CD4-positive, alpha-beta T cell treated with Interferon alpha-2 for 1 hour (primary cell): ENCODE results near the gene GRIP2.

ENCODE experiments used
- DNase-seq, 2 donors: peaks; one replicate each; pipeline ENCODE4 v3.0.0-alpha.2; 2020 to 2022

GRIP2 gene

GRCh38 chr3:14561051-14561960, 21.2 kb upstream of the GRIP2 start:
- no peak for DNase-seq

DNA sequence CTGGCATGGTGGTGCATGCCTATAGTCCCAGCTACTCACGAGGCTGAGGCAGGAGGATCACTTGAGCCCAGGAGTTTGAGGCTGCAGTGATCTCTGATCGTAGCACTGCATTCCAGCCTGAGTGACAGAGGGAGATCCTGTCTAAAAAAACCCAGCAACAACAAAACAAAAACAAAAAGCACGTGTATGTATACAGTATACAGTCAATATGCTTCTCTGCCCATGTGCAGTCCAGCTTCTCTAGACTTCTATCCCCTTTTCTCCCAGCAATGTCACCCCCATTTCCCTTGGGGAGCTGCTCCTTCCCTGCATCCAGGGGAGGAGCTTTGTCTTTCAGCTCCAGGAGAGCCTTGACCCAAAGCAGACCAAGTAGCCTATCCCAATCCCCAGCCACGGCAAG, 20.0 kb upstream of the GRIP2 start:
- DNase-seq, result no peak

DNA sequence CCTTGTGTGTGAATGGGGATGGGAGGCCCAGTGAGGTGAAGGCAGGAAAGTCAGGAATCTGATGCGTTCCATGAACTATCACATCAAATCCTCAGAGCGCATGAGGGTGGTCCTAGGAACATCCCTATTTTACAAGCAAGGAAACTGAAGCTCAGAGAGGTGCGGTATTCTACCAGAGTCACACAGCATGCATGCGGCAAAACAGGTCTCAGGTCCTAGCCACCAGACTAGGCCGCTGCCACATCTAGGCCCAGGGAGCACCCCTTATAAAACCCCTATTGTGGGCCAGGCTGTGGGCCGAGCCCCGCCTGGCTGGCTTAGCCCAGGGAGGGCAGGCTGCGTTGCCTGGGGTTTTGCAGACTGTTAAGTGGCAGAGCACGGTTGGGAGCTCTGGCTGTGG, 17.9 kb upstream of the GRIP2 start:
- DNase-seq, result no peak

DNA sequence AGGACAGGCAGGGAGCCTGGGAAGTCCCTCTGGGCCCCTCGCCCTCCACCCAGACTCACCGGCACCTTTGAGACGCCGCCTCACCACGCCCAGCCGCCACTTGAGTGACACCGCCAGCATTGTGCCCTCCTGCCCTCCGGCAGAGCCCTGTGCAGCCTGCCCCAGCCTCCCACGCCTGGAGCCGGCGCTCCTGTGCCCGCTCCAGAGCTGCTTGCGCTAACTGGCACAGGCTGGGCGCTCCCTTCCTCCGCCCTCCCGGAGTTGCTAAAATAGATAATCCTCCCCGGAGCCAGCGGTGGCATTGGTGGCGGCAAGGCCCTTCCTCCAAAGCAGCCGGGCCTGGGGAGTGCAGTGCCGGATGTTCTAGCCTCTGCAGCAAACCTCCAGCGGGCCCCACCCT, 15.7 kb upstream of the GRIP2 start:
- DNase-seq, result no peak

DNA sequence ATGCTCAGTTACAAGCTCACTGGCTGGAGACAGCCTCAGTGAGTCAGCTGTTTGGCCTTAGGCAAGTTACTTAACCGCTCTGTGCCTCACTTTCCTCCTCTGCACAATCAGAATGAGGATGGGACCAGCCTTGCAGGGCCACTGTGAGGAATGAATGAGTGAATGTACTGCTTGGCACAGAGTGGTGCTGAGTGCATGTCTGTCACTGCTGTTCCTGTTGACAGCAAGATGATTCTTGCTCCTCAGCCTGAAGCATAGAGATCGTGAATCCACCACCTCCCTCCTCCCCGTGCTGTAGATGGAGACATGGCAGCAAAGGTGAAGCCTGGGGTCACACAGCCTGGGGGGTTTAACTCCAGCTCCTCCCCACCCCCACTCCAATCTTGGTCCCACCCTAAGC, 14.6 kb upstream of the GRIP2 start:
- no peak for DNase-seq

GRCh38 chr3:14553871-14554270, 13.7 kb upstream of the GRIP2 start:
- DNase-seq, result no peak

DNA sequence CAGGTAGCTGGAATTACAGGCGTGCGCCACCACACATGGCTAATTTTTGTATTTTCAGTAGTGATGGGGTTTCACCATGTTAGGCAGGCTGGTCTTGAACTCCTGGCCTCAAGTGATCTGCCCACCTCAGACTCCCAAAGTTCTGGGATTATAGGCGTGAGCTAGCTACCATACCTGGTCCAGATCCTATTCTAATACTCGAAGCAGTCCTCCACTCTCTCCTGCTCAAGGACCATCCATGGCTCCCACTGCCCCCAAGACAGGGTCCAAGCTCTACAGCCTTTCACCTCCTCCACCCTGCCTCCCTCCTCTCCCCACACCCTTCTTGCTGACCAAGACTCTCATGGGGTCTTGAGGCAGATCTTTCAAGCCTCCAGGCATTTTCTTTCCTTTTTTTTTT, 12.6 kb upstream of the GRIP2 start:
- DNase-seq, result no peak

DNA sequence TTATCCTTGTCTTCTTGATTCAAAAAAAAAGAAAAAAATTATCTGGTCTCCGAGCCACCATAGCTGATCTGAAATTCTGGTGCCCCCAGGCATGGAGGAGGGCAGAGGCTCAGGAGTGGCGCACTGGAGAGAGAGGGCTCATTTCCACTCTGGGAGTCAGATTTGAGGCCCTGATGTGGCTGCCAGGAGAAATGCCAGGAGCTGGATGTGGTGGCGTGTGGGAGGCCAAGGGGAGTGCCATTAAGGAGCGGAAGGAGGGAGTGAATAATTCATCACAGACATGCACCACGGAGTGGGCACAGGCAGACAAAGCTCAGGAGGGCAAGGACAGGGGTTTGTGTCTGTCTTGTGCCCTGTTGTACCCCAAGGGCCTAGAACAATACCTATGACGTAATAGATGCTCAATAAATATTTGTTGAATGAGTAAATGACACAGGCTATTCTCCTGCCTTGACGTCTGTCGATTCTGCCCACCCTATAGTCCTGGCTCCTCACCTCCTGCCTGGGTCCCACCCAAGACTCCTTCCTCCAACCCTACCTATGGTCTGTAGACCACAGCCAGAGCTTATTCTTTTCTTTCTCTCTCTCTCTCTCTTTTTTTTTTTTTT, 12.0 kb upstream of the GRIP2 start:
- DNase-seq, result no peak

DNA sequence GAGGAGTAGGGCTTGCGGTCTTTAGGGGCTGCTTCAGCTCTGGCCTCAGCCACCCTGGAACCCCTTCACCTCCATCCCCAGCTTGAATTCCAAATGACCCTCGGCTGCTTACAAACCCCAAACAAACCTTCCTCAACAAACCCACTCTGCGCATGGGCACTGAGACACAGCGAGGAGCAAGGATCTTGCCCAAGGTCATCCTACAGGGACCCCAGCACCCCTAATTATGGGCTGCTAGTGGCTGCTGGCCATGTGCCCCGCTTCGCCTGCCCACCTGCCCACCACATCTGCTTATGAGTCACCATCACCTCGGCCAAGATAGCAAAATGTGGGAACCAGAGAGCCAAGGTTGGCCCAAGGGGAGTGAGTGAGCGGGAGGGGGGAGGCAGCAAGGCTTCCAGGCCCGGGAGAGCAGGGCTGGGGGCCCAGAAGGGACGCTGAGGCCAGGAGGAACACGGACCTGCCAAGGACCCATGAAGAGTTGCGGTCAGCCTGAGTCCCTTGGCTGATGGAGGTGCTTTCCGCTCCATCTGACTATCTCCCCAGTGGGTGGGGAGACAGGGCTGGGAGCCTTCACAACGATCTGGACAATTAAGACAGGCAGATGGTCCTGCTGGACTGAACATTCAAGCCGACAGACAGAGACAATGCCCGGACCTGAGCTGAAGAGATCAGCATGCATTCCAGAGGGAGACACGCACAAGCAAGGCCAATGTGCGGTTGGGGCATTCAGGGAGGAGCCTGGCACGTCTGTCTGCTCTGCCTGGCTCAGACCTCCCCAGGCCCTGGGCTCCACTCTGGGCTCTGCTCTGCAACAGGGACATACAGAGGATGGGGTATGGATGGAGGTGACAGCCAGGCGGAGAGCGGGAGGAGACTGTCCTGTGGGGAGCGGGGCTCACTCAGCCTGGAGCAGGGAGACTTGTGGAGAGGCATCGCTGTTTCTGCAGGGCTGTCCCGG, 10.8 kb upstream of the GRIP2 start:
- no peak for DNase-seq

DNA sequence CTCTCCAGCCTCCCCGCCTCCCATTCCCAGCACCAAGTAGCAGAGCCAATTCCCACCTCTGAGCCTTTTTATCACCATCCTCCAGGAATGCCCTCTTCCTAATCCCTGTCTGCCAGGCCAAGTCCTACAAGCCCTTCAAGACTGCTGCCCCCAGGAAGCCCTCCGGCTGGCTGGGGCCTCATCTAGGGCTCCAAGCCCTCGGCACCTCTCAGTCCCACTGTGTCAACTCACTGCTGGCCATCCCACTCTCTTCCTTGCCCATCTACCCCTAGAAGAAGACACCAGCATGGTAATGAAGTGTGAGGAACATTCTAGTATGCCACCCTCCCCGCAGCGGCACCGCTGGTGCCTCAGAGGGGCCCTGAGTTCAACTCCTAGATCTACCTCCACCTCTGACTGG, 10.0 kb upstream of the GRIP2 start:
- no peak for DNase-seq

GRCh38 chr3:14549256-14549919, 9.2 kb upstream of the GRIP2 start:
- DNase-seq, result no peak

GRCh38 chr3:14548321-14548729, 8.2 kb upstream of the GRIP2 start:
- DNase-seq, result peak in 1 of 2 donors; percentile 32

- DNase-seq, result no peak
Measured at GRCh38 chr3:14547693-14548092, 7.6 kb upstream of the GRIP2 start.

- DNase-seq, result no peak
Measured at GRCh38 chr3:14546041-14546440, 5.9 kb upstream of the GRIP2 start.

DNA sequence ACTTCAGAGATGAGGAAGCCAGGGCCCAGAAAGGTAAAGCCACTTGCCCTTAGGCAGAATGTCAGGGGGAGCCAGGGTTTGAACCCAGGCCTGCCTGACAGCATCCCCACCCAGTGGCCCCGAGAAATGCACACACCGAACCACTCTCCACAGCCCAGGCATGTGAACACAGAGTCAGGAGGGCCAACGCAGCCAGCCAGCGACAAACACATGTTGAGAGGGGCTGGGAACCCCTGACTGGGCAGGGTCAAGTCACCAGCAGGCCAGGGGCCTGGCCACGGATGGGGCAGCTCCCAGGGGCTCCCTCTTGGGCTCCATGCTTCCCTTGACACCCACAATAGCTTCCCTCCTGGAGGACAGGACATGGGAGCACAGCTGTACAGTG, 5.1 kb upstream of the GRIP2 start:
- DNase-seq, result no peak

DNA sequence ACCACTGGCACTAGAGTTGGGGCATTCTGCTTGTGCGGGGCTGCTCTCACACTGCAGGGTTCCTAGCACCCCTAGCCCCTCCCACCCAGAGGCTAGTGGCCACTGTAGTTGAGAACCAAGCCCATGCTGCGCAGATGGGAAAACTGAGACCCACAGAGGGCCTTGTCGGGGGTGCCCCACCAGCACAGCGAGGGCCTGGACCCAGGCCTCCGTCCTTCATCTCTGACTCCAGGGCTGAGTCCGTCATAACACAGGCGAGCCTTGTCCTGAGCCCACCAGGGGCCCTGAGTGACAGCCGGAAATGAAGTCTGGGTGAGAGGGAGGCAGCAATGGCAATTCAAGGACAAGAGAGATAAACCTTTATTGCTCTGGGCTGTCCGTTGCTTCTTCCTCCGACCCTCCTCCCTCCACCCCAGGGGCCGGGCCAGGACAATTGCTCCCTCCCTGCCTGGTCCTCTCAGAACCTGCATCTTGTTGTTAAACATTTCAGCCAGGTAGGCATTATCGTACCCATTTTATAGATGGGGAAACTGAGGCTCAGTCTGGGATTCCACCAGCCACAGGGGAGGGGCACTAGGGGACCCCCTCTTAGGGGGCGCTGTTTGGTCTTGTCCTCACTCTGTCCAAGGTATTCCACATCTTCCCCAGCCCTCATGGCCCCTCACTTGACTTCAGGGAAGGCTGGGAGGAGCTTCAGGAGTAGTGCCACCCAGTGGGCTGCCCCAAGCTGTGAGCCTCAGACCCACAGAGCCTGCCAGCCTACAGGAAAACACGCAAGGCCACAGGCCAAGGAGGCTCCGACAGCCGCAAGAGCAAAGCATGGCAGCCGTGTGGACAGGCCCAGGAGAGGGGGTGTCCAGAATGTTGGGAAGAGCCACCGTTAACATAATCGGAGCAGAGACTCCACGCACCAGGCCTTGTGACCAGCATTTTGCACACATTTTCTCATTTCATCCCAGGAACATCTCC, 4.4 kb upstream of the GRIP2 start:
- no peak for DNase-seq

DNA sequence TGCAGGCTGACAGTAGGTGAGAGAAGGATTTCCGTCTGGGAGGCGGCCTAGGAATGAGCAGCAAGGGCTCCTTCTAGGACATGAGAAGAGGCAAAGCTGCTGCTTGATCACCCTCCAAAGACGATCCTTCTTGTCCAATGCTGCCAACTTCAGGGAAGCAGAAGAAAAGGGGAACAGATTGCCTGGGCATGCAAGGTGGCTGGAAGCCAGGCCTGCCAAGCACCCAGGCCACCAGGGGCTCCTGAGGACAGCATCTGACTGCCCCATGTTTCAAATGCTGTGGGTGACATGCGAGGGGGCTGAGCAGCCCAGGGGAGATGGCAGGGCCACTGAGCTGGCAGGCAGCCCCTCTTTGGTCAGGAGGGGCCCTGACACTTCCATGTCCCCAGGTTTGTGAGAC, 3.3 kb upstream of the GRIP2 start:
- DNase-seq, result no peak

DNA sequence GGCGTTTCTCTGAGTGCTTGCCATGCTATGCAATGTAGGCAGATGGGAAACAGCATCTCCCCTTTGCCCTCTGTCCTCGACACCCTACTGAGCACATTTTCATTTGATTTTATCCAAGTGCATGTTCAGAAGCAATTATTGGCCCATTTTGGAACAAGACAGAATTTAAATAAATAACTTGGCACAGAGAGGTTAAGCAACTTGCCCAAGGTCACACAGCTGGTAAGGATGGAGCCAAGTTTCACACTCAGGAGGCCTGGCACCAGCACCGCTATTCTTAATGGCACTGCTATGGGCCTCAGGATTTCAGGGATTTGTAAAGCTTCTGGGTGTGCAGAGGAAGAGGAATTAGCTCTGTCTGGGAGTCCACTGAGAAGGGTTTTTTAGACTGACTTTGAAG, 2.5 kb upstream of the GRIP2 start:
- DNase-seq, result no peak

GRCh38 chr3:14541646-14542045, 1.5 kb upstream of the GRIP2 start:
- DNase-seq, result no peak

DNA sequence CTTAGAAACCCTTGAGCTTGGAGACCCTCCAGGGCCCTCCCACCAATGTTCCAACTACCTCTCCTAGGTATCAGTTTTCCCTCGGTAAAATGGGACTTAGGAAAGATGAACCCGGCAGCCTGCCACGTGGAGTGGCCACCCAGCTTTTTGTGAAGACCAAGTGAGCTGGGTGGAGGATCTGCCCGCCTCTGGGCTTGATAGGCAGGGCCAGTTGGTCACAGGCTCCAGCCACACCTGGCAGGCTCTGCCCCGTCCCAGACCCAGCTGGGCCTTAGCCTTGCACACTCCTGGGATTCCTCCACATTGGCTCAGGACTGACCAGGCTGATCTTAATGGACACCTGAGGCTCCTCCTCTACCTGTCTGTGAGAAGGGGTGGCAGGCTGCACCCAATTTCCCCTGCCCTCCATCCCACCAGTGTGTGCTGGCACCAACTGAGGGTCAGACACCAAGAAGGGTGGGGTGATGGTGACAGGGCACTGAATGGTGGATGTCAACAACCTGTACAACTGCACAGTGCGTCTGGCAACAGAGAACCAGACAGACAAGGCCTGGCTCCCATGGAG, 761 bp upstream of the GRIP2 start:
- no peak for DNase-seq

DNA sequence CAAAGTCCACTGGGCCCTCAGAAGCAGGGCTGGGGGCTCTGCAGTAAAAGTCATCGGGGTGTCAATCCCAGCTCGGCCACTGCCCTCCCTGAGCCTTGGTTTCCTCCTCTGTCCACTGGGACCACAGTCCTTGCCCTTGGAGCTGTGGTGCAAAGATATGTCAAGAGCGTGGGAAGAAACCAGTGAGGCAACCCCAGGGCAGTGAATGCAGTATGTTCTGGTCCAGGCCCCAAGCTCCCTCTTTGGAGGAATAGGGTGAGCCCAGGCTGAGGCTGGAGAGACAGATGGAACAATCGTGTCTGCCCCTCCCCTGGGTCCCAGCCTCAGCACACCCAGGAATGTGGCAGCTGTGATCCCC, 779 bp downstream of the GRIP2 start:
- no peak for DNase-seq
